Stimulated activated CD4-positive, alpha-beta T cell treated with anti-CD3 and anti-CD28 coated beads, Interleukin-1b, Interleukin-23, amount 100 ng/mL, for 24 hours (primary cell): ENCODE measurements around the gene MDH2.
"Not testable (repeated sequence)": the region's sequence is repeated elsewhere in the genome, so short reads cannot be mapped to it uniquely, and the experiment has no call there.

Experiments used
- DNase-seq, 4 experiments: peaks; one replicate each; pipeline ENCODE4 v3.0.0-alpha.2; 2020; ENCODE audit warnings: low read depth in 4 of 4, low spot score in 1 of 4

The MDH2 gene

GRCh38 chr7:76047305-76047810 is 548 bp upstream of the MDH2 start:
- DNase-seq = no peak

- DNase-seq = no peak
These were observed 722 bp downstream of the MDH2 start for GRCh38 chr7:76048668-76048988.

DNA sequence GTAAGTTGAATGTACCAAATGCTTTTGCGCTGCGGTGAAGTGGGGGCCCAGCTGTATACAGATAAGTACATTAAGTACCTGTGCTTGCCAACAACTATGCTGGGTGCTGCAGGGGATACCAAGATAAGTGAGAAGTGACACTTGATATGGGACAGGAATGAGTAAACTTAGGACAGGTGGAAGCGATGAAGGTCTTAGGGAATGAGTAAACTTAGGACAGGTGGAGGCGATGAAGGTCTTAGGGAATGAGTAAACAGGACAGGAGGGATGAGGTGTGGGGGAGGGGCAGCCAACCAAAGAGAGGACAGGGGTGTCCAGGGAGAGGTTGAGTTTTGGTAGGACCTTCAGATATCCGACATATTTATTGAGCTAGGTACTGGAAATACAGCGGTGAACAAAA is 1.4 kb downstream of the MDH2 start:
- no peak for DNase-seq

DNA sequence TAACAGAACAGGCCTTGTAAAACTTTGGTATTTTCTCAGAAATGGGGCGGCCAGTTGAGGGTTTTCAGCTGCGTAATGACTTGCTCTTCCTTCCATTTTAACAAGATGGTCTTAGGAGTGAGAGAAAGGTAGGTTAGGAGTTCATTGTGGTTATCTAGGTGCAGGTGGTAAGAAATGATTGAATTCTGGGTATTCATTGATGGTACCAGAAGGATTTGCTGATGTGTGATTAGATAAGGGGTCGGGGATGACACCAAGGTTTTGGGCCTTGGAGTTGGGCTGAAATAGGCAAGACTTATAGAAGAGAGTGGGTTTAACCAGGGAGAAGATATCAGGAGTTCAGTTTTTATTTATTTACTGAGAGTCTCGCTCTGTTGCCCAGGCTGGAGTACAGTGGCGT is 2.6 kb downstream of the MDH2 start:
- no peak for DNase-seq

DNA sequence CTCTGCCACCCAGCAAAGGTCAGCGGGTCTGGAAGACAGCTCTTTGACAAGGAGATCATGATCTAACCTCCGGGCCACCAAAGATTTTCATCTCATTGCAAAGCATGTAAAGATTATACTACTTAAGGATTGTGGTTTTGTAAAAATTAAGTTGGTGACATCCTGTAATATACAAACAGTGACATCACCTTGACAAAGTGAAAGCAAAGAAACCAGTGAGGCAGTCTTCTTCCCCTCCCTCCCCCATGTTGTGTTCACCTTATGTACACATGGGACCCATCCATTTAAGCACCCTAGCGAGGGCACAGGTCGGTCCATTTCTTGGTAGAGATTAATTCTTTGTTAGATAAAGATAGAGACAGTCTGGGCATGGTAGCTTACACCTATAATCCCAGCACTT is 3.9 kb downstream of the MDH2 start:
- no peak for DNase-seq

DNA sequence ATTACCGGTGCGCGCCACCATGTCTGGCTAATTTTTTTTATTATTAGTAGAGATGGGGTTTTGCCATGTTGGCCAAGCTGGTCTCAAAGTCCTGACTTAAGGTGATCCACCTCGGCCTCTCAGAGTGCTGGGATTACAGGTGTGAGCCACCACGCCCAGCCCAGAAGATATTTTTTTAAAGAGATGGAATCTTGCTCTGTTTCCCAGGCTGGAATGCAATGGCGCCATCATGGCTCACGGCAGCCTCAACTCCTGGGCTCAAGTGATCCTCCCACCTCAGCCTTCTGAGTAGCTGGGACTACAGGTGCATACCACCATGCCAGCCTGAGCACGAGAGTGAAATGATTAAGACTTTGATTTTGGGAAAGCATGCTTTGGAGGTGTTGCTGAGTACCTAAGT is 4.8 kb downstream of the MDH2 start:
- DNase-seq = not testable (repeated sequence)

DNA sequence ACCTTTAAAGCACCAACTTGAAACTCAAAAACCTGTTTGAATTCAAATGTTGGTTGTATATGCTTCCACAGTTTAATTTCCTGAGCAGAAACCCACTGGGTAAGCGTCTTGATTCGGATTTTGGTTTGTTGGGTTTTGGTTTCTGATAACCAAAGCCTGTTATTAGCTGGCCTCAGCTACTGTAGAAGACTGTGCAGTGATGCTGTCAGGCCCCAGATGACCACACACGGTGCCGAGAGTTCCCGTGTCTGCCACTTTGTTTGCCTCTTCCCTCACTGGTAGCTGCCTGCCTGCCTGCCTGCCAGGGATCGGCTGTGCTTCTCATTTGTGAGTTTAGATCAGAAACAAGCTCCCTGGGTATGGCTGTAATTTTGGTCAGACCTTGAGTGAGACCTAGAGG is 5.6 kb downstream of the MDH2 start:
- no peak for DNase-seq

DNA sequence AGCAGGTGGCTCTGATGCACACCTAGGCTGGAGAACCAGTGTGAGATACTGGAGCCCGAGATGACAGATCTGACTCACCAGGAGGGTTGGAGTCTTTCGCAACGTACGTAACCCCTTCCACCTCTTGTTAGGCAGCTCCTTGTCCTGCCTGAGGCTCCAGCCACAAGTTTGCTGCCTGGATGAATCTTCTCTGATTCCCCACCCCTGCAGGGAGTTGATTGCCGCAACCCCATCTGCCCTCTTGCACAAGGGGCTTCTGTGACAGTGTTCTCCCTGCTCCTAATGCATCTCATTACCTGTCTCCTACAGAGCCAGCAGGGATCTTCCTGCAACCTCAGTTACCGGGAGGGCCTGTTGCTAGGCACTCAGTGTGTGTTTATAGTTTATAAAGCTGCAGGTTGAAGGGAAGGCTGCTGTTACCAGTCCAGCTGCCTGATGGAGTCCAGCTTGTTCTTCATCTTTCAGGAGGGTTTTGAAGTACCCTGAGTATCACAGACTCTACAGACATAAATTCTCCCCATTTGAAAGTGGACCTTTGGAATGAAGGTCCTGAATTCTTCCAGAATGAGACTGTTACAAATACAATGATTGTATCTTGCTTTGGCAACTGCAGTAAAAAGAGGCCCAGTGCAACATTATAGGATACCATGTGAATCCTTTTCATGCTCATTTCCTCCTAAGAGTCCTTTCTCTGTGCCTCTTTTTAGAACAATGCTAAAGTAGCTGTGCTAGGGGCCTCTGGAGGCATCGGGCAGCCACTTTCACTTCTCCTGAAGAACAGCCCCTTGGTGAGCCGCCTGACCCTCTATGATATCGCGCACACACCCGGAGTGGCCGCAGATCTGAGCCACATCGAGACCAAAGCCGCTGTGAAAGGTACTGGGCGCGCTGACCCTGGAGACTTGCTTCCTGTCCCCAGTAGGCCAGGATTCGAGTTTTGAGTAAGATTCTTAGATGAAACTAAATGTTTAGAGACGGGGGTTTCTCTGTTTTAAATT is 6.5 kb downstream of the MDH2 start:
- no peak for DNase-seq

- no peak for DNase-seq
These were observed 8.3 kb downstream of the MDH2 start for GRCh38 chr7:76056241-76056640.

GRCh38 chr7:76057103-76057812 is 9.4 kb downstream of the MDH2 start:
- no peak for DNase-seq

GRCh38 chr7:76057813-76058145 is 9.9 kb downstream of the MDH2 start:
- DNase-seq = no peak

GRCh38 chr7:76058745-76059144 is 10.8 kb downstream of the MDH2 start:
- not testable (repeated sequence) for DNase-seq

DNA sequence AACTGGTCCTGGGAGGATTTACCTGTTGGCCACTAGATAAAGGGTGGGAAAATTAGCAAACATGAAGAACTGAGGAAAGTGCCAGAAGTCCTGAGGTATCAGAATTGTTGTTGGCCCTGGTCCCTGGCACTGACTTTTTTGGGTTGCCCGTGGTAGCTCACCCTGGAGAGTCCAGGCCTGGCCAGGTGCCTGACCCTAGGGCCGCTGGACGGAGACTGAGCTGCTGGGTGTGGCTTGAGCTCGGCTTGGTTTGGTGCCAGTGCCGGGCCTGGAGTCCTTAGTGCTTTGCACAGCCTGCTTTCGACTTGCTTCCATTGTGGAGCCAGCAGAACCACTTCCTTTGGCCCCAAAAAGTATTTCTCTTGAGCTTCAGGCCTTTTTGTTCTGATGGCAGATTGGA is 12.9 kb downstream of the MDH2 start:
- DNase-seq = no peak

DNA sequence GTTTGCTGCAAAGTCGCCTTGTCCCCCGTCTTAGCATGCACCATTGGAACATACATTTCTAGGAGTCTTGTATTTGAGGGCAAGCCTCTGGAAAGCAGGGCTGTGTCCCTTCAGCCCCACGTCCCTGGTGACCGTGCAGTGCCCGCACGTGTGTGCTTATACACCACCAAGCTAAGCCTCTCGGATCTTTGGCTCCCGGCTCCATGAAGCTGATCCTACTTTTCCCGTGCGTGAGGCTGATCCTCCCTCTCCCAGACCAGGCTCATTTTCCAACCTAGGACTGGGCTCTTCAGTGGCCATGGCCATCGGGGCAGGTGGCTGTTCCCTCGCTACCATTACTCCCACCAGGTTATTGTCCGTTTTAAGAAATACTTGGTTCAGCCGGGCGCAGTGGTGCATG is 14.3 kb downstream of the MDH2 start:
- DNase-seq = no peak

DNA sequence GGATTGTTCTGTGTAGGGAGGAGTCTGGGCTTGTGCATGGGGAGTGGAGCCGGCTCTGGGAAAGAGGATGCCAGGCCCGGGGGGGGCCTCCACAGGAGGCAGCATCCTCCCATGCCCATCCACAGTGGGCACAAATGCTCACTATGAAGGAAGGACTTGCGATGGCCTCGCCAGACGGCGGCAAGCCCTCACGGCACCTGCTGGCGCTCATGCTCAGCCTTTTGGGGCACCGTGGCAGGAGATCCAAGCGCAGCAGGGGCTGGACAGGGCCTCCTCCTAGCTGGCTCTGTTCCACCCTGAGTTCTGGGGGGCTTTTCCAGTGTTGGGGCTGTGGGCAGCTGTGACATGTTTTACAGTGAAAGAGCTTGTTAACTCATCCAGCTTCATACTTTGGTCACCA is 15.2 kb downstream of the MDH2 start:
- no peak for DNase-seq

DNA sequence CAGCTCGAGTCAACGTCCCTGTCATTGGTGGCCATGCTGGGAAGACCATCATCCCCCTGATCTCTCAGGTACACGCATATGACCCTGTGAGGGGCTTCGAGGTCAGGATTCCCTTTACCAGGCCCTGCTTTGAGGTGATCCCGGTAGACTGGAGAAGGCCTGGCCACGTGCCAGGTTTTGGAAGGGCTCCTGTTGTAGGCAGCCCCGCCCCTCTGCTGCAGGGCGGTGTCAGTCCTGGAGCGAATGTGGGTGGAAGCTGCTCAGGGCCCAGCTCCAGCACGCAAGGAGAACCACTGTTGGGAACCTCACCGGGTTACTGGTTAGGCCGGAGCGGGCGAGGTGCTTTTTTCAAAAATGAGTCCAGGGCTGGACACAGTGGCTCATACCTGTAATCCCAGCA is 15.6 kb downstream of the MDH2 start:
- DNase-seq = no peak

- DNase-seq = no peak
These were observed 16.5 kb downstream of the MDH2 start for GRCh38 chr7:76064208-76064970.

DNA sequence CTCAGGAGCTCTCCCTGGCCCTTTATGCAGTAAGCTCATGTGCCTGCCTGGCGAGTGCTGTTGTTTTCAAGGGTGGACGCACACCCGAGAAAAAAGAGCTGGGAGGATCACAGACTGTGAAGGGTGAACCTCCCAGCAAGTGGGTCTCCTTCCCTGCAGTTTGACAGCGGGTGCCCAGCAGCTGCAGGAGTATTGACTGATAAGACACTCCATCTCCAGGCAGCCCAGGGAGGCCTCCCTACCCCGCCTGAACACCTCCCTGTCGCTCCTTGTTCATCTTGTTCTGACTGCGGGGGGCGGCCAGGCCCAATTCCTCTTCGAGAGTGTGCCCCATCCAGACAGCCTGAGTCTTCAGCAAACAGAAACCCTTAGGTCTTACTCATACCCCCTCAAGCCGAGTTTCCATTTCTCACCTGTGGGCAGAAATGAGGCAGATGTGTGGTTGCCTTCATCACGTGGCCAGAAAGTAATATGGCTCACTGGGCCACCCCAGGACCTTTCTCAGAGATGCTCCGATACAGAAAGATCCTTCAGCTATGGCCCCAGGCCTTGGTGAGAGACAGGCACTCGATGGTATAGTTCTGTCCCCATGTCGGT is 17.2 kb downstream of the MDH2 start:
- DNase-seq = no peak

DNA sequence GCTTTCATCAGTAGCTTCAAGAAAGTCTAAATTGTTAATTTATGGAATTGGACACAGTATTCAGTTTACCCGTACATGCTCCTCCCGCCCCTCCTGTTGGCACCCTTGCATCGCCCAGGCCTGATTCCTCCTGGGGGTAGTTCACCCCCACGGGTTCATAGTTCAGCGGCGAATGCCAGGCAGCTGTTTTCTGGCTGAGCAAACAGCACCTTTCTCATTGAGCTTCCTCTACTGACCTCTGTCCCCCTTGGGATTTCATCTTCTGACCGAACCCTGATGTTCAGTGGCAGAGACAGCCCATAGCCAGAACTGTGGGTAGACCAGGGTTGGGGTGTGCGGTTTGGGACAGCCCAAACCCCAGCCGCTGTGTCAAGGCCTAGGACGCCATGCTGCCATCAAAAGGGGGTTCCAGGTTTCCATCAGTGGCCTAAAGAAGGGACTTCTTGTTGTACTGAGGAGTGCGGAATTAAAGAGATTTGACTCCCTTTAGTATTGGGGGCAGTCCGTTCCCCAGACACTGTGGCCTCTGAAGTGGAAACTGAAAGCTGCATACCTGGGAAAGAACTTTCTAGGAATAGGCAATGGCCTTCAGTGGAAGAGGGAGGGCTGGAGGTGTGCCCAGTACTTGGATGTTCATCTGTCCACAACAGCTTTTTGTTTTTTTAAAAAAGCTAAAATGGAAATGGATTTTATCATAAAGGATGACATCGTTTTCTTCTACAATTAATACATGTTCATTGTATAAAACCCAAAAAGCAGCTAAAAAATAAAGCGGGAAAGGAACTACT is 19.0 kb downstream of the MDH2 start:
- DNase-seq = no peak

DNA sequence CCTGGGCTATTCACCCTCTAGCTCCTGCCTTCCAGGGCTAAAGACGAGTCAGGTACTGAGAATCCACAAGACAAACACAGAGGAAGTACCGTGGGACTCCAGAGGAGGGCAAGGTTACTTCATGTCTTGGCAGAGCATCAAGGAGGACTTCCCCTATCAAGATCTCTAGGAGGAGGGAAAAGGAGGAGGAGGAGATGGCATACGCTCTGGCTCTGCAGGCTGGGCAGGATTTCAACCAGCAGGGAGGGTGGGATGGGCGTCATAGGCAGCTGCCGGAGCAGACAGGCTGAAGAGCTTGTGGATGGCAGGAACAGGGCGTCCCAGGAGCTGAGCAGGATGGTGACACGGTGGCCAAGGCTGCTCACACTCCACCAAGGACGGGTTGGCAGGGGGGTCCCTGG is 21.3 kb downstream of the MDH2 start:
- DNase-seq = no peak
